Fibroblast of skin of right quadriceps (primary cell): Measurements from ENCODE around the gene AKNA.

ENCODE experiments used
- DNase-seq: peaks from one replicate; pipeline ENCODE4 v3.0.0-alpha.2; 2013

AKNA gene

GRCh38 chr9:114300153-114300845, 87.5 kb downstream of the AKNA start:
- no peak for DNase-seq

GRCh38 chr9:114299286-114300152, 88.3 kb downstream of the AKNA start:
- no peak for DNase-seq

- DNase-seq = no peak
Observed at GRCh38 chr9:114296338-114296737, 91.4 kb downstream of the AKNA start.

GRCh38 chr9:114294664-114295063, 93.1 kb downstream of the AKNA start:
- DNase-seq = no peak

- DNase-seq = no peak
Observed at GRCh38 chr9:114291886-114292590, 95.7 kb downstream of the AKNA start.

GRCh38 chr9:114291064-114291474, 96.7 kb downstream of the AKNA start:
- peak; percentile 68 for DNase-seq

- DNase-seq = no peak
Observed at GRCh38 chr9:114290561-114290986, 97.2 kb downstream of the AKNA start.

GRCh38 chr9:114289571-114290481, 98.0 kb downstream of the AKNA start:
- no peak for DNase-seq

GRCh38 chr9:114289106-114289505, 98.7 kb downstream of the AKNA start:
- DNase-seq = no peak

- DNase-seq = peak; percentile 82
Observed at GRCh38 chr9:114288193-114289091, 99.3 kb downstream of the AKNA start.

GRCh38 chr9:114287763-114288192, 100.0 kb downstream of the AKNA start:
- DNase-seq = no peak

GRCh38 chr9:114287001-114287762, 100.6 kb downstream of the AKNA start:
- DNase-seq = peak; percentile 34

GRCh38 chr9:114286146-114286679, 101.6 kb downstream of the AKNA start:
- no peak for DNase-seq

- DNase-seq = peak; percentile 95
Observed at GRCh38 chr9:114285166-114285867, 102.5 kb downstream of the AKNA start.

GRCh38 chr9:114284316-114285060, 103.3 kb downstream of the AKNA start:
- DNase-seq = no peak
